Immature natural killer cell (primary cell): ENCODE measurements around the gene PCSK4. TPM values are rescaled to one million over a fixed set of nuclear protein-coding genes. Genes with fewer than 3 reads are reported as not detected.
"Not testable (repeated sequence)": the region's sequence is repeated elsewhere in the genome, so short reads cannot be mapped to it uniquely, and the experiment has no call there.

ENCODE experiments used
- DNase-seq, 3 donors: peaks; one replicate each; pipeline ENCODE4 v3.0.0; 2022; ENCODE audit warnings: mixed read lengths in 1 of 3
- H3K27ac Mint-ChIP-seq, 6 donors: one replicate each; pipeline ENCODE4 v1.8.0; 2020; ENCODE audit warnings: mixed read lengths in 6 of 6, mild to moderate bottlenecking in 5 of 6, inconsistent platforms in 4 of 6, moderate library complexity in 3 of 6
- H3K27me3 Mint-ChIP-seq, 3 donors: one replicate each; pipeline ENCODE4 v1.8.0; 2020 to 2021; ENCODE audit warnings: low read depth in 3 of 3, mild to moderate bottlenecking in 3 of 3, mixed read lengths in 3 of 3, moderate library complexity in 3 of 3, inconsistent platforms in 1 of 3
- H3K36me3 Mint-ChIP-seq, 3 donors: one replicate each; pipeline ENCODE4 v1.8.0; 2020; ENCODE audit warnings: mixed read lengths in 3 of 3, inconsistent platforms in 2 of 3, mild to moderate bottlenecking in 2 of 3
- H3K4me1 Mint-ChIP-seq, 2 donors: one replicate each; pipeline ENCODE4 v1.8.0; 2020; ENCODE audit warnings: inconsistent platforms in 2 of 2, mild to moderate bottlenecking in 2 of 2, mixed read lengths in 2 of 2, moderate library complexity in 1 of 2
- H3K4me3 Mint-ChIP-seq, 5 donors: one replicate each; pipeline ENCODE4 v1.8.0; 2020; ENCODE audit warnings: mild to moderate bottlenecking in 5 of 5, mixed read lengths in 5 of 5, inconsistent platforms in 3 of 5, moderate library complexity in 3 of 5
- H3K9me3 Mint-ChIP-seq, 6 donors: one replicate each; pipeline ENCODE4 v1.8.0; 2020; ENCODE audit warnings: mild to moderate bottlenecking in 6 of 6, mixed read lengths in 6 of 6, inconsistent platforms in 4 of 6, moderate library complexity in 3 of 6
- polyA plus RNA-seq, 3 donors: library from polyadenylated mRNA; unstranded; fragments of 300-500 nt; fragmentation: Illumina TruSeq; gene quantifications; one replicate each; pipeline ENCODE4 v1.2.3, GENCODE V29; 2021

The PCSK4 gene
- polyA plus RNA-seq, 3 donors from 2014 or later = 0.25 to 0.33 TPM; not detected in 1

DNA sequence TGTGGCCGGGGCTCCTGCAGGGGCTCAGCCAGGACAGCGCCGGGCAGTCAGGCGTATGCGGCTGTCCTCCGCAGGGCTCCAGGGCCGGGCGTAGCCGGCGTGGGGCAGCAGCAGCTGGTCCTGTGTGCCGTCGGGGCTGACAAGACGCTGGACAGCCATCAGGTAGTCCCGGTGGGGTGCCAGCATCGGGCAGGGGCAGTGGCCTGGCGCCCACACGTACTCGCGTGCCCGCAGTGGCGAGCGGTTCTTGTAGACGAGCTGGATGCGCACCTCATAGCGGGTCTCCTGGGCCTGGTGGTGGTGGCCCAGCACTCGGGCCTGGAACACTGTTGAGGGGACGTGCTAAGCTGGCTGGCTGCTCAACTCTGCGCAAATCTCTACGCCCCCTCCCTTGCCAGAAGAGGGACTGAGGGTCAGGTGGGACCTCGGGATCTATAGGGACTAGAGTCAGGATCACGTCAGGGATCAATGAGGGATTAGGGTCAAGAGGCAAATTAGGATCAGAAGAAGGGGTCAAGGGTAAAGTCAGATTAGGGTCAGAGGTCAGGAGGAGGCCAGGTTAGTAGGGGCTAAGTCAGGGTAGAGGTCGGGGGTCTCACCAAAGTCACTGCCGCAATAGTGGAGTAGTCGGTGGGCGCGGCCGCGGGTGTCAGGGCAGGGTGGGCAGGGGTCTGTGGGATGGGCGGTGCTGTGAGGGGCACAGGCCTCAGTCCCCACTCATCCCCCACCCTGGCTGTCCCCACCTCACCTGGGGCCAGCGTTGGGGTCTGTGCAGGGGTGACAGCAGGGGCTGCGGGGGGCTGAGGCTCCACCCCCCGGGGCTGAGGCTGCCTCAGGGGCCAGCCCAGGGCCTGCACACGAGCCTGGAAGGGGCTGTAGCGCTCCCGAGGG lies 16.1 kb upstream of the PCSK4 start:
- H3K27ac Mint-ChIP-seq = peak overlapping the region in 4 of 6 donors; percentile 8 to 80 (median 38)
- no peaks in the 10 kb centered on the region for H3K36me3 Mint-ChIP-seq
- H3K27me3 Mint-ChIP-seq = peaks cover 8 to 9% (median 8%) of the 10 kb centered on the region in 3 donors
- peak overlapping the region in 1 of 5 donors; percentile 5 for H3K4me3 Mint-ChIP-seq
- no peak for DNase-seq
- peaks cover 0 to 3% (median 0%) of the 10 kb centered on the region in 6 donors for H3K9me3 Mint-ChIP-seq
- peaks cover 11 to 13% of the 10 kb centered on the region in 2 donors for H3K4me1 Mint-ChIP-seq

- Mint-ChIP-seq H3K27me3 (peaks cover 6 to 8% (median 8%) of the 10 kb centered on the region in 3 donors), H3K4me1 (peaks cover 11 to 13% of the 10 kb centered on the region in 2 donors), H3K27ac (no peak overlapping the region), H3K36me3 (no peaks in the 10 kb centered on the region), H3K4me3 (no peak overlapping the region), H3K9me3 (peaks cover 0 to 3% (median 0%) of the 10 kb centered on the region in 6 donors)
- no peak for DNase-seq
These were observed 14.9 kb upstream of the PCSK4 start for GRCh38 chr19:1505012-1505411.

DNA sequence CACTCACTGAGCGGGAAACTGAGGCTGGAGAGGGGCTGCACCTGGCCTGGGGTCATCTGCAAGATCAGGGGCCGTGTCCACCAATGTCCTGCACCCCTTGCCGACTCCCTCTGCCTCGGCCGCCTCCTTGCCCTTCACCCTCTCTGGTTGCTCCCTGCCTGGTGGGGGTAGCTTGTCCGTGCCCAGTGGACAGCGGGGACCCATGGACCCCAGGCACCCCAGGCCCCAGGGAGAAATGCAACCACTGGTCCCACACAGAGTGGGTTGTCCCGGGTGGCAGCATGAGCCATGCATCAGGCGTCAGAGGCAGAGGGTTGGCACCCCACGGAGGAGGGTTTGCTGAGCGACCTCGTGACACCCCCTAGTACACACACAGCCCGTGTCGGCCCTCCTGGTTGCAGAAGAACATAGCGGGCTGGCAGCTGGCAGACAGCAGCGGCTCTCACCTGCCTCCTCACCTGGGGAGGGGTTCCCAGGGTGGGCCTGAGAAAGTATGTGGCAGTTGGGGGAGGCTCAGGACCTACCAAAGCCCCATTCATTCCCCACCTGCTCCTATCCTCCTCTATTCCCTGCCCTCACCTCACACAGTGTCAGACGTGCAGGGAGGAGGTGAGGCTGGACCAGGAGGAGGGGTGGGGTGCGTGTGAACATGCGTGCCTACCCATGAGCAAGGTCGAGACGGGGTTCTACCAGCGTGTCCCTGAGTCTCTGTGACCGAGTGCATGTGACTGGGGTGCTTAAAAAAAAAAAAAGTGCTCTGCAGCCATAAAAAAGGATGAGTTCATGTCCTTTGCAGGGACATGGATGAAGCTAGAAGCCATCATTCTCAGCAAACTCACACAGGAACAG lies 14.0 kb upstream of the PCSK4 start:
- Mint-ChIP-seq H3K4me1 (peaks cover 11 to 13% of the 10 kb centered on the region in 2 donors), H3K9me3 (peaks cover 0 to 3% (median 0%) of the 10 kb centered on the region in 6 donors), H3K36me3 (no peaks in the 10 kb centered on the region), H3K4me3 (peak overlapping the region in 1 of 5 donors; percentile 13), H3K27me3 (peaks cover 6 to 8% (median 8%) of the 10 kb centered on the region in 3 donors), H3K27ac (no peak overlapping the region)
- no peak for DNase-seq

DNA sequence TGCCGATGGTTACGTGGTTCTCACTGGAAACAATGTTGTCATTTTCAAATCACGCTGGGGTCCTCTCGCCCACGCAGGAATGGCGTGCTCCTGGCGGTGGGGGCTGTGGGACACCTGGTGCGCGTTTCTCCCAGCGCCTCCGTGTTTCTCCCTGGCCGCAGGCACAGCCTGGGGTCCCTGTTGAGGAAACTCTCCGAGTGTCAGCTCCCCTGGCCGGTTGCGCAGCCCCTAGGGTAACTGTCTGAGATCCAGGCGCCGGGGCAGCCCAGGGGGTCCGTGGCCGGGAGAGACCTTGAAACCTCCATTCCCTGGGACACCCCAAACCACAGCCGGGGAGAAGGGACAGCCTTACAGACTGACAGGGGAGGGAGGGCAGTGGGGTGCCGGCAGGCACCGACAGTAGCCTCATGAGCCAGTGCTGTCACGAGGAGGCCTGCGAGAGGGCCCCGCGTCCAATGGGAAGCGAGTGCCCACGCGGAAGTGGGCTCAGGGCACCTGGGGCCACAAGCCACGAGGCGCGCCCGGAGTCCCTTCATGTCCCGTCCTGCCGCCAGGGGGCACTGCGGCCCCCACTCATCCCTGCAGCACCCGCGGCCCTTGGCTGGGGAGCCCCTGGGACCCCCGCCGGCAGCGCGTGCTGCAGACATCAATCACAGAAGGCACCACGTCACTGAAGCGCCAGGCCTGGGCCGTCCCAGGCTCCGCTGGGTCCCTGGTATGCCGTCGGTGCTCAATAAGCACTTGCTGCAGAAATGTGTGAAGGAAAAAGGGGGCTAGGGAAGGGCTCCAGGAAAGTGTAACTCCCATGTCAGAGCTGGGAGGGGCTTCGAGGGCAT lies 13.2 kb upstream of the PCSK4 start:
- Mint-ChIP-seq H3K36me3 (no peaks in the 10 kb centered on the region), H3K4me3 (no peak overlapping the region), H3K27ac (no peak overlapping the region), H3K27me3 (peaks cover 6 to 8% (median 8%) of the 10 kb centered on the region in 3 donors), H3K9me3 (no peaks in the 10 kb centered on the region), H3K4me1 (peaks cover 7 to 10% of the 10 kb centered on the region in 2 donors)
- peak; percentile 45 to 55 (median 46) for DNase-seq

GRCh38 chr19:1502433-1503088 lies 12.4 kb upstream of the PCSK4 start:
- Mint-ChIP-seq H3K27me3 (peaks cover 3 to 6% (median 5%) of the 10 kb centered on the region in 3 donors), H3K9me3 (no peaks in the 10 kb centered on the region), H3K4me1 (peaks cover 3 to 5% of the 10 kb centered on the region in 2 donors), H3K27ac (no peak overlapping the region), H3K4me3 (no peak overlapping the region), H3K36me3 (no peaks in the 10 kb centered on the region)
- no peak for DNase-seq

DNA sequence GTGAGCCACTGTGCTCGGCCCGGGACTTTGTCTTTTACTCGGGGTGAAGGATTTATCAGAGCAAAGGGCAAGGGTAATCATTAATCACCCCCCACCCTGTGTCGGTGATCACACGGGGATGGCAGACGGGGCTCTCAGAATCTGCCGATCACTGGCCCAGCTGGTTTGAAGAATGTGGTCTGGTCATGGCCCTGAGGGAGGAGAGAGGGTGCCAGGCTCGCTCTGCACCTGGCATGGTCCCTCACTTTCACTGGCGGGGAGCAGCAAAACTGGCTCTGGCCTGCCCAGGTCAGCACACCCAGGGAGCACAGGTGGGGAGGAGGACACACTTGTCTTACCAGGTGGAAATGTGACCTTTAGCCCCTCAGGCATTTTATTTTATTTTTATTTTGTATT lies 11.0 kb upstream of the PCSK4 start:
- peaks cover 0 to 4% of the 10 kb centered on the region in 2 donors for H3K4me1 Mint-ChIP-seq
- H3K27me3 Mint-ChIP-seq = peaks cover 2 to 5% (median 5%) of the 10 kb centered on the region in 3 donors
- no peaks in the 10 kb centered on the region for H3K36me3 Mint-ChIP-seq
- no peaks in the 10 kb centered on the region for H3K9me3 Mint-ChIP-seq
- no peak overlapping the region for H3K4me3 Mint-ChIP-seq
- H3K27ac Mint-ChIP-seq = no peak overlapping the region
- DNase-seq = no peak

DNA sequence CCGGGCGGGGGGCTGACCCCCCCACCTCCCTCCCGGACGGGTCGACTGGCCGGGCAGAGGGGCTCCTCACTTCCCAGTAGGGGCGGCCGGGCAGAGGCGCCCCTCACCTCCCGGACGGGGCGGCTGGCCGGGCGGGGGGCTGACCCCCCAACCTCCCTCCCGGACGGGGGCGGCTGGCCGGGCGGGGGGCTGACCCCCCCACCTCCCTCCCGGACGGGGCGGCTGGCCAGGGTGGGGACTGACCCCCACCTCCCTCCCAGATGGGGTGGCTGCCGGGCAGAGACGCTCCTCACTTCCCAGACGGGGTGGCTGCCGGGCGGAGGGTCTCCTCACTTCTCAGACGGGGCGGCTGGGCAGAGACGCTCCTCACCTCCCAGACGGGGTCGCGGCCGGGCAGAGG lies 9.1 kb upstream of the PCSK4 start:
- not testable (repeated sequence) for H3K27me3 Mint-ChIP-seq, DNase-seq, H3K4me1 Mint-ChIP-seq, H3K36me3 Mint-ChIP-seq, H3K27ac Mint-ChIP-seq, H3K9me3 Mint-ChIP-seq, H3K4me3 Mint-ChIP-seq

DNA sequence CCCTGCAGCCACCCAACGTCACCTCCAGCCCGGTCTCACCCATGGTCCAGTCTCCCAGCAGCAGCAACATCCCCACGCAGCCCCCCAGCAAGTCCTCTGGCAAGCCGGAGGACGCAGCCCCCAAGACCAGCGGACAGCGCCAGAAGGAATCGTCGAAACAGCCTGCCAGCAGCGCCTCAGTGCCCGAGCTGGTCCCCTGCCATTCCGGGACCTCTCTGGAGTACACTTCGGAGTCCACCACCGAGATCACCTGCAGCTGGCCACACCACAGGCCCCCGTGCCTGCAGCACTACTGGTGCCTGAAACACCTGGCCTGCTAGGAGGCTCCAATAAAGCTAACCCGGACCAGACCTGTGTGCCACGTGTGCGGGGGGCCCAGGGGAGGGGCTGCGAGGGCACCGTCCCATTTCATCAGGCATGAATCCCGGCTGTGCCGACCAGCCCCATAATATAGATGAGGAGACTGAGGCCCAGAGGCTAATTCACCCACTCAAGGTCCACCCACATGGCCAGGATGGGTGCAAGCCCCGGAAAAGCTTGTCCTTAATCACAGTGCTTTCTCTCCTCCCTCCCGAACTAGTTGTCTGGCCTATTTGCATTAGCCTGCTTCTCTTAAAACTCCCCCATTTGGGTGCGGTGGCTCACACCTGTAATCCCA lies 7.6 kb upstream of the PCSK4 start:
- Mint-ChIP-seq H3K36me3 (no peaks in the 10 kb centered on the region), H3K4me1 (no peaks in the 10 kb centered on the region), H3K27me3 (peaks cover 0 to 5% (median under 1%) of the 10 kb centered on the region in 3 donors), H3K9me3 (no peaks in the 10 kb centered on the region), H3K27ac (no peak overlapping the region), H3K4me3 (no peak overlapping the region)
- no peak for DNase-seq

- H3K4me1 Mint-ChIP-seq = peaks cover under 1% of the 10 kb centered on the region in 2 donors
- no peak overlapping the region for H3K4me3 Mint-ChIP-seq
- no peak overlapping the region for H3K27ac Mint-ChIP-seq
- no peaks in the 10 kb centered on the region for H3K36me3 Mint-ChIP-seq
- no peaks in the 10 kb centered on the region for H3K9me3 Mint-ChIP-seq
- no peak for DNase-seq
- H3K27me3 Mint-ChIP-seq = peaks cover 0 to 5% (median 0%) of the 10 kb centered on the region in 3 donors
These were observed 6.8 kb upstream of the PCSK4 start for GRCh38 chr19:1496714-1497577.

DNA sequence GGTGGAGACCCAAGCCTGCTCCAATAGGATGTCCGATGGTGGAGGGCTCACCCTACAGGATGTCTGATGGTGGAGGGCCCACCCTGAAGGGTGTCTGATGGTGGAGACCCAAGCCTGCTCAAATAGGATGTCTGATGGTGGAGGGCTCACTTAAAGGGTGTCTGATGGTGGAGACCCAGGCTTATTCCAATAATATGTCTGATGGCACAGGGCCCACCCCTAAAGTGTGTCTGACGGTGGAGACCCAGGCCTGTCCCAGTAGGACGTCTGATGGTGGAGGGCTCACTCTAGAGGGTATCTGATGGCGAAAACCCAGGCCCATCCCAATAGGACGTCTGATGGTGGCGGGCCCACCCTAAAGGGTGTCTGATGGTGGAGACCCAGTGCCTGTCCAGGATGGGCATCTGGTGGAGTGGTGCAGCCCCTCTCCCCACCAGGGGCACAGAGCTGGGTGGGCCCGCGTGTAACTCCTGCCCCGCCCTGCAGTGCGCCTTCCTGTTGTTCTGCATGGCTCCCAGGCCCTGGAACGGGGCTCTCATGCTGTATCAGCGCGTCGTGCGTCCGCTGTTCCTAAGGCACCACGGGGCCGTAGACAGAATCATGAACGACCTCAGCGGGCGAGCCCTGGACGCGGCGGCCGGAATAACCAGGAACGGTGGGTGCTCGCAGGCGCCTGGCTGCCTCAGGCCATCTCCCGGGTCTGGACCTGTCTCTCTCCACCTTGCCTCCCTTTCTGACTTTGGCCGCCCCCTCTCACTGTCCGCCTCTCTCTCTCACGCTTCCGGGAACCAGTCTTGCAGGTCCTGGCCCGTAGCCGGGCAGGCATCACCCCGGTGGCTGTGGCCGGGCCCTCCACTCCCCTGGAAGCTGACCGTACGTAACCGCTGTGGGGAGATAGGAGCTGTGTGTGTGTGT lies 5.9 kb upstream of the PCSK4 start:
- Mint-ChIP-seq H3K4me3 (no peak overlapping the region), H3K36me3 (no peaks in the 10 kb centered on the region), H3K27me3 (peaks cover 0 to 6% (median 0%) of the 10 kb centered on the region in 3 donors), H3K4me1 (peaks cover 4 to 6% of the 10 kb centered on the region in 2 donors), H3K9me3 (no peaks in the 10 kb centered on the region), H3K27ac (no peak overlapping the region)
- no peak for DNase-seq
